DOHH2 (cell line): ENCODE results near the gene USHBP1.

Experiments
- H3F3A ChIP-seq: fragments of 200-600 bp; sonication (generic), shearing (Covaris generic); 2 replicates; pipeline ENCODE4 v1.6.0; 2016; ENCODE audit warnings: antibody characterized with exemption, mild to moderate bottlenecking; ENCODE audit not compliant: control insufficient read depth, insufficient read depth
- H3K27ac ChIP-seq: fragments of 200-600 bp; sonication (generic); 2 replicates; pipeline ENCODE4 v1.5.1; 2014; ENCODE audit warnings: low read depth, mild to moderate bottlenecking, low read length, moderate library complexity
- H3K27me3 ChIP-seq: fragments of 200-600 bp; sonication (generic); 2 replicates; pipeline ENCODE4 v1.6.1; 2014; ENCODE audit warnings: mild to moderate bottlenecking, low read length, mixed read lengths; ENCODE audit not compliant: control insufficient read depth
- H3K36me3 ChIP-seq: fragments of 200-600 bp; sonication (generic); 2 replicates; pipeline ENCODE4 v1.6.1; 2014; ENCODE audit warnings: mild to moderate bottlenecking, low read length, moderate library complexity, mixed read lengths; ENCODE audit not compliant: control insufficient read depth
- H3K4me1 ChIP-seq: fragments of 200-600 bp; sonication (generic); 2 replicates; pipeline ENCODE4 v1.6.1; 2014; ENCODE audit warnings: mild to moderate bottlenecking, low read length, mixed read lengths; ENCODE audit not compliant: control insufficient read depth
- H3K4me2 ChIP-seq: fragments of 200-600 bp; sonication (generic); 2 replicates; pipeline ENCODE4 v1.6.0; 2014; ENCODE audit warnings: mild to moderate bottlenecking, low read length, moderate library complexity
- H3K4me3 ChIP-seq: fragments of 200-600 bp; sonication (generic); 2 replicates; pipeline ENCODE4 v1.5.1; 2014; ENCODE audit warnings: mild to moderate bottlenecking, low read length, mixed read lengths
- H3K79me2 ChIP-seq: fragments of 200-600 bp; sonication (generic); 2 replicates; pipeline ENCODE4 v1.6.1; 2014; ENCODE audit warnings: mild to moderate bottlenecking, low read length, mixed read lengths; ENCODE audit not compliant: control insufficient read depth
- H3K9me2 ChIP-seq: fragments of 200-600 bp; sonication (generic); replicated peaks from 2 replicates; pipeline ENCODE4 v1.6.1; 2014; ENCODE audit warnings: mild to moderate bottlenecking, low read length, mixed read lengths; ENCODE audit not compliant: control insufficient read depth
- H3K9me3 ChIP-seq: fragments of 200-600 bp; sonication (generic); 2 replicates; pipeline ENCODE4 v1.6.1; 2014; ENCODE audit warnings: antibody characterized with exemption, low read length, mixed read lengths; ENCODE audit not compliant: control insufficient read depth, insufficient read depth
- H4K20me1 ChIP-seq: fragments of 200-600 bp; sonication (generic); 2 replicates; pipeline ENCODE4 v1.6.0; 2014; ENCODE audit warnings: low read depth, mild to moderate bottlenecking, antibody characterized with exemption, low read length, moderate library complexity; ENCODE audit not compliant: control insufficient read depth, insufficient read depth
- EZH2phosphoT487 ChIP-seq: fragments of 200-600 bp; sonication (generic); IDR thresholded peaks from 2 replicates; pipeline ENCODE4 v1.6.1; 2017; ENCODE audit warnings: borderline replicate concordance, mild to moderate bottlenecking, antibody characterized with exemption, low read length, moderate library complexity, mixed read lengths
- TF ChIP-seq, protein P1 (sequence below): fragments of 200-600 bp; sonication (generic); IDR thresholded peaks from one replicate; pipeline ENCODE4 v1.5.1; 2014; ENCODE audit warnings: antibody characterized with exemption, mild to moderate bottlenecking, low read depth, low read length; ENCODE audit not compliant: poor library complexity, severe bottlenecking

USHBP1 gene

GRCh38 chr19:17236811-17237543 is 27.6 kb downstream of the USHBP1 start:
- Histone ChIP-seq H3K27me3 (no peaks in the 10 kb centered on the region), H3K9me3 (no peaks in the 10 kb centered on the region), H3K36me3 (peaks cover 66% of the 10 kb centered on the region), H3K4me2 (peak overlapping the region; percentile 58; the same call in 1 of the 2 replicates), H3K4me1 (peaks cover 23% of the 10 kb centered on the region), H3K4me3 (peak overlapping the region; percentile 44; the same call in 1 of the 2 replicates), H3F3A (peaks cover 17% of the 10 kb centered on the region), H3K9me2 (no peaks in the 10 kb centered on the region), H3K27ac (0 out of 2 replicates have a peak overlapping the region, but pooled peaks have one; percentile 6), H3K79me2 (peaks cover 55% of the 10 kb centered on the region), H4K20me1 (peaks cover 5% of the 10 kb centered on the region; the same call in 1 of the 2 replicates)
- TF ChIP-seq EZH2phosphoT487: no peak
- TF ChIP-seq, protein P1, sequence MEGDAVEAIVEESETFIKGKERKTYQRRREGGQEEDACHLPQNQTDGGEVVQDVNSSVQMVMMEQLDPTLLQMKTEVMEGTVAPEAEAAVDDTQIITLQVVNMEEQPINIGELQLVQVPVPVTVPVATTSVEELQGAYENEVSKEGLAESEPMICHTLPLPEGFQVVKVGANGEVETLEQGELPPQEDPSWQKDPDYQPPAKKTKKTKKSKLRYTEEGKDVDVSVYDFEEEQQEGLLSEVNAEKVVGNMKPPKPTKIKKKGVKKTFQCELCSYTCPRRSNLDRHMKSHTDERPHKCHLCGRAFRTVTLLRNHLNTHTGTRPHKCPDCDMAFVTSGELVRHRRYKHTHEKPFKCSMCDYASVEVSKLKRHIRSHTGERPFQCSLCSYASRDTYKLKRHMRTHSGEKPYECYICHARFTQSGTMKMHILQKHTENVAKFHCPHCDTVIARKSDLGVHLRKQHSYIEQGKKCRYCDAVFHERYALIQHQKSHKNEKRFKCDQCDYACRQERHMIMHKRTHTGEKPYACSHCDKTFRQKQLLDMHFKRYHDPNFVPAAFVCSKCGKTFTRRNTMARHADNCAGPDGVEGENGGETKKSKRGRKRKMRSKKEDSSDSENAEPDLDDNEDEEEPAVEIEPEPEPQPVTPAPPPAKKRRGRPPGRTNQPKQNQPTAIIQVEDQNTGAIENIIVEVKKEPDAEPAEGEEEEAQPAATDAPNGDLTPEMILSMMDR: no peak

GRCh38 chr19:17235971-17236777 is 28.4 kb downstream of the USHBP1 start:
- H3K27me3 ChIP-seq: no peaks in the 10 kb centered on the region
- peak overlapping the region; percentile 54 for H3K27ac ChIP-seq
- H3K4me3 ChIP-seq: peak overlapping the region; percentile 74
- no peaks in the 10 kb centered on the region for H3K9me2 ChIP-seq
- H3K4me2 ChIP-seq: peak overlapping the region; percentile 78
- peaks cover 17% of the 10 kb centered on the region for H3F3A ChIP-seq
- no peak for TF ChIP-seq EZH2phosphoT487
- TF ChIP-seq, protein P1: no peak
- H3K79me2 ChIP-seq: peaks cover 48% of the 10 kb centered on the region
- H3K4me1 ChIP-seq: peaks cover 23% of the 10 kb centered on the region
- peaks cover 67% of the 10 kb centered on the region for H3K36me3 ChIP-seq
- H4K20me1 ChIP-seq: peaks cover 5% of the 10 kb centered on the region; the same call in 1 of the 2 replicates
- no peaks in the 10 kb centered on the region for H3K9me3 ChIP-seq

GRCh38 chr19:17235300-17235970 is 29.1 kb downstream of the USHBP1 start:
- H3K9me3 ChIP-seq: no peaks in the 10 kb centered on the region
- TF ChIP-seq, protein P1: peak; percentile 61
- no peak for TF ChIP-seq EZH2phosphoT487
- H4K20me1 ChIP-seq: peaks cover 5% of the 10 kb centered on the region; the same call in 1 of the 2 replicates
- peak overlapping the region; percentile 54 for H3K27ac ChIP-seq
- no peaks in the 10 kb centered on the region for H3K27me3 ChIP-seq
- H3K36me3 ChIP-seq: peaks cover 67% of the 10 kb centered on the region
- peaks cover 17% of the 10 kb centered on the region for H3F3A ChIP-seq
- H3K4me2 ChIP-seq: peak overlapping the region; percentile 78
- H3K79me2 ChIP-seq: peaks cover 41% of the 10 kb centered on the region
- peak overlapping the region; percentile 74 for H3K4me3 ChIP-seq
- peaks cover 23% of the 10 kb centered on the region for H3K4me1 ChIP-seq
- H3K9me2 ChIP-seq: no peaks in the 10 kb centered on the region
